Uterus (tissue), 4 donors: Measurements from ENCODE around the gene SPG11. TPM values are rescaled to one million over a fixed set of nuclear protein-coding genes. Genes with fewer than 3 reads are reported as not detected.

Source experiments
- DNase-seq, 2 donors: peaks; one replicate each; pipeline ENCODE4 v3.0.0-alpha.2; 2019 to 2020
- H3K27ac ChIP-seq, 2 donors: fragments of 200-600 bp; sonication (generic); 1 replicate in 1 of 2; 2 replicates in 1 of 2; pipeline ENCODE4 v1.5.1; 2016 to 2018
- H3K27me3 ChIP-seq, 2 donors: fragments of 200-600 bp; sonication (generic); one replicate each; pipeline ENCODE4 v1.5.1; 2018 to 2019; ENCODE audit warnings: control low read depth in 1 of 2
- H3K36me3 ChIP-seq, 2 donors: fragments of 200-600 bp; sonication (generic); one replicate each; pipeline ENCODE4 v1.5.1; 2019; ENCODE audit warnings: control low read depth in 1 of 2
- H3K4me1 ChIP-seq, 2 donors: fragments of 200-600 bp; sonication (generic); one replicate each; pipeline ENCODE4 v1.5.1; 2018 to 2019; ENCODE audit warnings: control low read depth in 1 of 2
- H3K4me3 ChIP-seq, 2 donors: fragments of 200-600 bp; sonication (generic); 1 replicate in 1 of 2; 2 replicates in 1 of 2; pipeline ENCODE4 v1.5.1; 2018 to 2019; ENCODE audit warnings: mild to moderate bottlenecking in 1 of 2
- H3K9me3 ChIP-seq, 2 donors: fragments of 200-600 bp; sonication (generic); one replicate each; pipeline ENCODE4 v1.5.1; 2019; ENCODE audit warnings: control low read depth in 1 of 2
- POLR2A ChIP-seq, 2 donors: fragments of 450-650 bp; IDR thresholded peaks; one replicate each; pipeline ENCODE4 v1.6.1; 2016; ENCODE audit warnings: antibody characterized with exemption in 2 of 2, mild to moderate bottlenecking in 1 of 2, moderate library complexity in 1 of 2
- intact Hi-C: fragments of 100-400 bp; cut with DNase I; formaldehyde crosslinking; loops from one replicate; pipeline ENCODE4 v1.15.1; 2023; ENCODE audit warnings: low total_unique reads
- total RNA-seq, 4 donors: library from RNA; depleted of rRNA in 3 of 4; stranded (reverse); fragments of >200 nt in 3 of 4; gene quantifications; one replicate each; pipeline versions ENCODE4 v1.1.0 to v1.2.4, GENCODE V29; 2014 to 2023
- TF ChIP-seq, protein P1 (sequence below), 4 experiments: fragments of 200-600 bp in 2 of 4; fragments of 450-650 bp in 2 of 4; sonication (generic) in 2 of 4; IDR thresholded peaks; one replicate each; pipeline ENCODE4 v1.5.1; 2016 to 2019; ENCODE audit warnings: antibody characterized with exemption in 4 of 4, mild to moderate bottlenecking in 2 of 4, moderate library complexity in 1 of 4
- donor health status: DM: yes; HTN: yes; CAD: no.

The SPG11 gene, protein sequence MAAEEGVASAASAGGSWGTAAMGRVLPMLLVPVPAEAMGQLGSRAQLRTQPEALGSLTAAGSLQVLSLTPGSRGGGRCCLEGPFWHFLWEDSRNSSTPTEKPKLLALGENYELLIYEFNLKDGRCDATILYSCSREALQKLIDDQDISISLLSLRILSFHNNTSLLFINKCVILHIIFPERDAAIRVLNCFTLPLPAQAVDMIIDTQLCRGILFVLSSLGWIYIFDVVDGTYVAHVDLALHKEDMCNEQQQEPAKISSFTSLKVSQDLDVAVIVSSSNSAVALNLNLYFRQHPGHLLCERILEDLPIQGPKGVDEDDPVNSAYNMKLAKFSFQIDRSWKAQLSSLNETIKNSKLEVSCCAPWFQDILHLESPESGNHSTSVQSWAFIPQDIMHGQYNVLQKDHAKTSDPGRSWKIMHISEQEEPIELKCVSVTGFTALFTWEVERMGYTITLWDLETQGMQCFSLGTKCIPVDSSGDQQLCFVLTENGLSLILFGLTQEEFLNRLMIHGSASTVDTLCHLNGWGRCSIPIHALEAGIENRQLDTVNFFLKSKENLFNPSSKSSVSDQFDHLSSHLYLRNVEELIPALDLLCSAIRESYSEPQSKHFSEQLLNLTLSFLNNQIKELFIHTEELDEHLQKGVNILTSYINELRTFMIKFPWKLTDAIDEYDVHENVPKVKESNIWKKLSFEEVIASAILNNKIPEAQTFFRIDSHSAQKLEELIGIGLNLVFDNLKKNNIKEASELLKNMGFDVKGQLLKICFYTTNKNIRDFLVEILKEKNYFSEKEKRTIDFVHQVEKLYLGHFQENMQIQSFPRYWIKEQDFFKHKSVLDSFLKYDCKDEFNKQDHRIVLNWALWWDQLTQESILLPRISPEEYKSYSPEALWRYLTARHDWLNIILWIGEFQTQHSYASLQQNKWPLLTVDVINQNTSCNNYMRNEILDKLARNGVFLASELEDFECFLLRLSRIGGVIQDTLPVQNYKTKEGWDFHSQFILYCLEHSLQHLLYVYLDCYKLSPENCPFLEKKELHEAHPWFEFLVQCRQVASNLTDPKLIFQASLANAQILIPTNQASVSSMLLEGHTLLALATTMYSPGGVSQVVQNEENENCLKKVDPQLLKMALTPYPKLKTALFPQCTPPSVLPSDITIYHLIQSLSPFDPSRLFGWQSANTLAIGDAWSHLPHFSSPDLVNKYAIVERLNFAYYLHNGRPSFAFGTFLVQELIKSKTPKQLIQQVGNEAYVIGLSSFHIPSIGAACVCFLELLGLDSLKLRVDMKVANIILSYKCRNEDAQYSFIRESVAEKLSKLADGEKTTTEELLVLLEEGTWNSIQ (N-terminal part only)
- 10 to 100 TPM; 34.1 to 88.0 (median 80.6) TPM for total RNA-seq

DNA sequence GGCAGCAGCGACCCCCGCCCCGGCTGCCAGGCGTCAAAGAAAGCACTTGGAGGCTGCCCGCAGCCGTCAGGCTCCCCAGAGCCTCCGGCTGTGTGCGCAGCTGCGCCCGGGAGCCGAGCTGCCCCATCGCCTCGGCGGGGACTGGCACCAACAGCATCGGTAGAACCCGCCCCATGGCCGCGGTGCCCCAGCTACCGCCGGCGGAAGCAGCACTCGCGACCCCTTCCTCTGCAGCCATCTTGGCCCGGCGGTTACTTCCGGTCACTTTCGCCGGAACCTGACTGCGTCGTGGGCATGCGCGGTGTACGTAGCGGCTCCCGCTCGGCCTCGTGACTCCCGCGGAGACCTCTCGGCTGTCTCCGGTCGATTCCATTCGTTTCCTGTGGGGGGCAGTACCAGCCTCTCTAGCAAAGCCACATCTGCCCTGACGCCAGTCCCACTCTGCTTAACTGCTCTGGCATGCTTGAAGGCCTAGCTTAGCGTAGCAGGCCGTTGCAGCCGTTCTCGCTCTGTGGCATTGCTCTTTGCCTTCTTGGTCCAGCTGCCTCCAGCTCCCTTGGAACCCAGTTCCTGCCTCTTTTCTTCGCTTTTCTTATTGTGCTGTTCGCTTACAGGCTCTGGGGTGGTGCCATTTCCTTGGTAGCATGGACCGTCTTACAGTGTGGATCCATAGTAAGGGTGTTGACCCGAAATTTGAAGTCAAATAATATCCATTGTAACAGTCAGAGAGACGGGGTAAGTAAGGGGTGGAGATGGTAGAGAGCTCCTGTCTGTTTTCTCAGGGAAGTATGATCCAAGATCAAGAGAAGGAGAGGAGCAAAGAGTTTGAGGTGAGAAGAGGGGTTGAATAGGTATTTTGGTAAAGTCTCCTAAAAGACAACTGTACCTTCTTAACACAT lies at the start of gene SPG11:
Gene SPG11, minus strand, starts transcription at position 253 of the 899 bp plus-strand sequence. Its CDS starts 15 bp downstream, at position 238.
- Histone ChIP-seq H3K27ac (peak within 1 kb of the TSS; percentile 93 to 99), H3K9me3 (no peaks in the 10 kb centered on the region), H3K4me1 (no peaks in the 10 kb centered on the region), H3K4me3 (peak within 1 kb of the TSS; percentile 96 to 99), H3K36me3 (no peaks in the 10 kb centered on the region), H3K27me3 (no peaks in the 10 kb centered on the region)
- intact Hi-C loops = no loop called here
- peak; percentile 61 to 94 for TF ChIP-seq POLR2A (IDR thresholded peaks at IDR 0.05)
- TF ChIP-seq, protein P1, sequence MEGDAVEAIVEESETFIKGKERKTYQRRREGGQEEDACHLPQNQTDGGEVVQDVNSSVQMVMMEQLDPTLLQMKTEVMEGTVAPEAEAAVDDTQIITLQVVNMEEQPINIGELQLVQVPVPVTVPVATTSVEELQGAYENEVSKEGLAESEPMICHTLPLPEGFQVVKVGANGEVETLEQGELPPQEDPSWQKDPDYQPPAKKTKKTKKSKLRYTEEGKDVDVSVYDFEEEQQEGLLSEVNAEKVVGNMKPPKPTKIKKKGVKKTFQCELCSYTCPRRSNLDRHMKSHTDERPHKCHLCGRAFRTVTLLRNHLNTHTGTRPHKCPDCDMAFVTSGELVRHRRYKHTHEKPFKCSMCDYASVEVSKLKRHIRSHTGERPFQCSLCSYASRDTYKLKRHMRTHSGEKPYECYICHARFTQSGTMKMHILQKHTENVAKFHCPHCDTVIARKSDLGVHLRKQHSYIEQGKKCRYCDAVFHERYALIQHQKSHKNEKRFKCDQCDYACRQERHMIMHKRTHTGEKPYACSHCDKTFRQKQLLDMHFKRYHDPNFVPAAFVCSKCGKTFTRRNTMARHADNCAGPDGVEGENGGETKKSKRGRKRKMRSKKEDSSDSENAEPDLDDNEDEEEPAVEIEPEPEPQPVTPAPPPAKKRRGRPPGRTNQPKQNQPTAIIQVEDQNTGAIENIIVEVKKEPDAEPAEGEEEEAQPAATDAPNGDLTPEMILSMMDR (IDR thresholded peaks at IDR 0.05) = peak; percentile 91 to 97 (median 96)
- peak; percentile 98 for DNase-seq

DNA sequence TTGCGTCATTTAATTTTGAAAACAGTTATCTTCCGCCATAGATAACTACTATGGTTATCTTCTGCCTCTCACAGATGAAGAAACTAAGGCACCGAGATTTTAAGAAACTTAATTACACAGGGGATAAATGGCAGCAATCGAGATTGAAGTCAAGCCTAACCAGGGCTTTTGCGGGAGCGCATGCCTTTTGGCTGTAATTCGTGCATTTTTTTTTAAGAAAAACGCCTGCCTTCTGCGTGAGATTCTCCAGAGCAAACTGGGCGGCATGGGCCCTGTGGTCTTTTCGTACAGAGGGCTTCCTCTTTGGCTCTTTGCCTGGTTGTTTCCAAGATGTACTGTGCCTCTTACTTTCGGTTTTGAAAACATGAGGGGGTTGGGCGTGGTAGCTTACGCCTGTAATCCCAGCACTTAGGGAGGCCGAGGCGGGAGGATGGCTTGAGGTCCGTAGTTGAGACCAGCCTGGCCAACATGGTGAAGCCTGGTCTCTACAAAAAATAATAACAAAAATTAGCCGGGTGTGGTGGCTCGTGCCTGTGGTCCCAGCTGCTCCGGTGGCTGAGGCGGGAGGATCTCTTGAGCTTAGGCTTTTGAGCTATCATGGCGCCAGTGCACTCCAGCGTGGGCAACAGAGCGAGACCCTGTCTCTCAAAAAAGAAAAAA lies 49.0 kb upstream of the SPG11 start:
- peak; percentile 63 to 84 for DNase-seq
- Histone ChIP-seq H3K4me1 (peaks cover 0 to 5% of the 10 kb centered on the region in 2 donors), H3K27me3 (no peaks in the 10 kb centered on the region), H3K27ac (peak overlapping the region; percentile 99 to 100), H3K4me3 (peak overlapping the region; percentile 86 to 97), H3K9me3 (no peaks in the 10 kb centered on the region), H3K36me3 (no peaks in the 10 kb centered on the region)
- intact Hi-C loops = no loop called here
- TF ChIP-seq, protein P1 (IDR thresholded peaks at IDR 0.05) = no peak
- peak; percentile 37 to 79 for TF ChIP-seq POLR2A (IDR thresholded peaks at IDR 0.05)

DNA sequence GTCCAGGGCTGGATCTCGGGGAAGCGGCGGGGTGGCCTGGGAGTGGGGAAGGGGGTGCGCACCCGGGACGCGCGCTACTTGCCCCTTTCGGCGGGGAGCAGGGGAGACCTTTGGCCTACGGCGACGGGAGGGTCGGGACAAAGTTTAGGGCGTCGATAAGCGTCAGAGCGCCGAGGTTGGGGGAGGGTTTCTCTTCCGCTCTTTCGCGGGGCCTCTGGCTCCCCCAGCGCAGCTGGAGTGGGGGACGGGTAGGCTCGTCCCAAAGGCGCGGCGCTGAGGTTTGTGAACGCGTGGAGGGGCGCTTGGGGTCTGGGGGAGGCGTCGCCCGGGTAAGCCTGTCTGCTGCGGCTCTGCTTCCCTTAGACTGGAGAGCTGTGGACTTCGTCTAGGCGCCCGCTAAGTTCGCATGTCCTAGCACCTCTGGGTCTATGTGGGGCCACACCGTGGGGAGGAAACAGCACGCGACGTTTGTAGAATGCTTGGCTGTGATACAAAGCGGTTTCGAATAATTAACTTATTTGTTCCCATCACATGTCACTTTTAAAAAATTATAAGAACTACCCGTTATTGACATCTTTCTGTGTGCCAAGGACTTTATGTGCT lies 48.4 kb upstream of the SPG11 start:
- H3K9me3 ChIP-seq = no peaks in the 10 kb centered on the region
- no peaks in the 10 kb centered on the region for H3K36me3 ChIP-seq
- no peaks in the 10 kb centered on the region for H3K27me3 ChIP-seq
- peak overlapping the region; percentile 99 to 100 for H3K27ac ChIP-seq
- intact Hi-C loops = no loop called here
- TF ChIP-seq, protein P1 (IDR thresholded peaks at IDR 0.05) = no peak
- TF ChIP-seq POLR2A (IDR thresholded peaks at IDR 0.05) = no peak
- peaks cover 0 to 5% of the 10 kb centered on the region in 2 donors for H3K4me1 ChIP-seq
- peak overlapping the region; percentile 86 to 97 for H3K4me3 ChIP-seq
- peak in 1 of 2 donors; percentile 51 for DNase-seq
